Measurements from ENCODE around the gene PHETA1. TPM values are rescaled to one million over a fixed set of nuclear protein-coding genes. Genes with fewer than 3 reads are reported as not detected.

PHETA1 gene
- 7.7 and 12.0 TPM in 2 replicates for total RNA-seq

DNA sequence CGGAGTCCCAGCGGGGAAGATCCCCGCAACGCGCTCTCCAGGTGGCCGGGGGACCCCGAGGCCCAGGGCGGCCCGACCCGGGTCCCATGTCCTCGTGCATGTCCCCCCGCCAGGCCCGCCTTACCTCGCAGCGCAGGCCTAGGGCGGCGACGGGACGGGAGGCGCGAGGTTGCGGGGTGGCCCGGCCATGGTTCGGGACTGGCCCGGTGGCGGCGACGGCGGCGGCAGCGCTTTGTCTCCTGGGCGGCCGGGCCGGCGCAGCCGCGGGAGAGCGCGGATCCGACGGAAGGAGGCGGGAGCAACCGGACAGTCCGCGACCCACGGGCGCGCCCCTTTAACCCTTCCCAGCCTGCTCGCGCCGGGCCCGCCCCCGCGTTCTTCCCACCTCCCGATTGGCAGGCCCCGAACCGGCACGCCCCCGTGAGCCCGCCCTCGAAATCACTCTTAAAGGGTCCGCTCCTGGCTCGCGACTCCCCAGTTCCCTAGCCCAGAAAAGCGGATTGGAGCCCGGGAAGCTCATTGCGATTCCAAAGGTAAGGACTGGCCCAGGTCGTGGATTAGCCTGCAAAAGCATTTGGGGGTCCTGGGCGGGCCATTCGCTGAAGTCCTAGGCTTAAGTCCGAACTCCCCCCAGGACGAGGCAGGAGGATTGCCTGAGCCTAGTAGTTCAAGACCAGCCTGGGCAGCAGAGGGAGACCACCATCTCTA, at the start of gene PHETA1:
Gene PHETA1, minus strand, starts transcription at position 308 of the 708 bp plus-strand sequence. CDS start 5,668 bp downstream, outside the sequence.

DNA sequence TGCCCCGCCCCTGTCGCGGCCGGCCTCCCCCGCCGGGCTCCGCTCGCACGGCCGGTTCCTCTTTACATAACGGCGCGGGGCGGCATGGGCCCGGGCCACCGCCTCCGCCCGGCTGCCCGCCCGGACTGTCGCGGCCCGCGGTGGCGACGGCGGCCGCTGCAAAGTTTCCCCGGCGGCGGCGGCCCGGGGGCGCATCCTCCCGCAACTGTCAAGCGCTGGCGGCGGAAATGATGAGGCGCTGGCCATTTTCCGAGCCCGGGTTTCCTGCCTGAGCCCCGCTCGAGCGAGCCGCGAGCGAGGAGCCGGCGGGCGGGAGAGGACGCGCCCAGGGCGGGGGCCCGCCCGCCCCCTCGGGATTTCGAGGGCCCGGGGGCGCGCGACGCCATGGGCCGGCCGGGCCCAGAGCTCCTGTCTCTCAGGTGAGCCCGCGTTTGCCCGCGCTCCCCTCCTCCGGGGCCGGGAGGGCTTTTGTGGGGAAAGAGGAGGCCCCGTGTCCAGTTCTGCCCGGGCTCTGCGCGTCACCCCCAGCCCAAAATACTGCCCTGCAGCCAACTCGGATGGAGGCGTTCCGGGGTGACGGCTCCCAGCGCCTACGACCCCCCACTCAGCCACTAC, 37.1 kb upstream of the PHETA1 start, which contains the start of gene SH2B3:
Gene SH2B3, plus strand, starts transcription at position 65 of the 615 bp plus-strand sequence. CDS start 12,223 bp downstream, outside the sequence.

Other genes starting within 250 kb of the PHETA1 start
- 12.2 and 37.8 TPM in 2 replicates for gene SH2B3, start 36.8 kb upstream of the PHETA1 start, total RNA-seq
- gene ATXN2, start 230.2 kb upstream of the PHETA1 start, total RNA-seq, result 23.8 and 42.6 TPM in 2 replicates